CD4-positive, alpha-beta T cell treated with Interleukin-6 at 100 ng/mL for 8 hours (primary cell): ENCODE data around the gene IL15.

Experiments used
- DNase-seq: peaks from one replicate; pipeline ENCODE4 v3.0.0-alpha.2; 2020; ENCODE audit warnings: mixed read lengths, low spot score

Gene IL15

GRCh38 chr4:141782205-141782604, 145.8 kb downstream of the IL15 start:
- no peak for DNase-seq
